Gastrocnemius medialis (tissue), 4 donors: ENCODE data around the gene RRAD. TPM values are rescaled to one million over a fixed set of nuclear protein-coding genes. Genes with fewer than 3 reads are reported as not detected.

ENCODE experiments used
- ATAC-seq, 2 donors: fragments of 150-250 bp; one replicate each; pipeline ENCODE4 v1.9.1; 2016
- DNase-seq, 2 donors: peaks; one replicate each; pipeline ENCODE4 v3.0.0-alpha.2; 2019
- H3K27ac ChIP-seq, 4 donors: fragments of 200-600 bp; sonication (generic); 1 replicate in 1 of 4; 2 replicates in 3 of 4; pipeline ENCODE4 v1.5.1; 2016 to 2018; ENCODE audit warnings: mild to moderate bottlenecking in 2 of 4, moderate library complexity in 1 of 4
- H3K27me3 ChIP-seq, 3 donors: fragments of 200-600 bp; sonication (generic) in 2 of 3; 1 replicate in 1 of 3; 2 replicates in 2 of 3; pipeline versions ENCODE4 v1.5.1 to v1.6.0; 2016 to 2019; ENCODE audit warnings: mild to moderate bottlenecking in 1 of 3, moderate library complexity in 1 of 3
- H3K36me3 ChIP-seq, 2 donors: fragments of 200-600 bp; sonication (generic) in 1 of 2; one replicate each; pipeline ENCODE4 v1.5.1; 2017 to 2018
- H3K4me1 ChIP-seq, 2 donors: fragments of 200-600 bp; sonication (generic) in 1 of 2; one replicate each; pipeline ENCODE4 v1.5.1; 2016 to 2017; ENCODE audit warnings: mild to moderate bottlenecking in 2 of 2
- H3K4me3 ChIP-seq, 4 donors: fragments of 200-600 bp; sonication (generic) in 3 of 4; 1 replicate in 1 of 4; 2 replicates in 3 of 4; pipeline ENCODE4 v1.5.1; 2016 to 2019; ENCODE audit warnings: mild to moderate bottlenecking in 2 of 4
- H3K9me3 ChIP-seq, 3 donors: fragments of 200-600 bp; sonication (generic) in 2 of 3; 1 replicate in 1 of 3; 2 replicates in 2 of 3; pipeline ENCODE4 v1.5.1; 2016 to 2019
- POLR2A ChIP-seq, 2 donors: fragments of 450-650 bp; IDR thresholded peaks; one replicate each; pipeline ENCODE4 v1.6.1; 2017; ENCODE audit warnings: antibody characterized with exemption in 2 of 2, mild to moderate bottlenecking in 2 of 2, moderate library complexity in 2 of 2
- in situ Hi-C, 4 donors: fragments of 200-750 bp; cut with MboI; loops; one replicate each; pipeline versions ENCODE4 v1.15.0 to v1.8.0; 2017; ENCODE audit warnings: low sequenced_read_pairs in 4 of 4
- intact Hi-C: fragments of 100-400 bp; cut with DNase I; formaldehyde crosslinking; loops from one replicate; pipeline ENCODE4 v1.15.1; 2023; ENCODE audit warnings: low total_unique reads
- total RNA-seq, 4 donors: library from RNA; depleted of rRNA; stranded (reverse); fragments of >200 nt; gene quantifications; one replicate each; pipeline versions ENCODE4 v1.1.0 to v1.2.3, GENCODE V29; 2016
- TF ChIP-seq, protein P1 (sequence below), 5 experiments: fragments of 450-650 bp in 3 of 5; fragments of 200-600 bp in 2 of 5; sonication (generic) in 2 of 5; IDR thresholded peaks in 4 of 5; conservative IDR thresholded peaks in 1 of 5; 1 replicate in 4 of 5; 2 replicates in 1 of 5; pipeline ENCODE4 v1.5.1; 2016 to 2019; ENCODE audit warnings: antibody characterized with exemption in 5 of 5, mild to moderate bottlenecking in 3 of 5, moderate library complexity in 3 of 5

RRAD gene
- total RNA-seq, 4 donors from 2014 or later: 286 to 1,191 (median 655) TPM

DNA sequence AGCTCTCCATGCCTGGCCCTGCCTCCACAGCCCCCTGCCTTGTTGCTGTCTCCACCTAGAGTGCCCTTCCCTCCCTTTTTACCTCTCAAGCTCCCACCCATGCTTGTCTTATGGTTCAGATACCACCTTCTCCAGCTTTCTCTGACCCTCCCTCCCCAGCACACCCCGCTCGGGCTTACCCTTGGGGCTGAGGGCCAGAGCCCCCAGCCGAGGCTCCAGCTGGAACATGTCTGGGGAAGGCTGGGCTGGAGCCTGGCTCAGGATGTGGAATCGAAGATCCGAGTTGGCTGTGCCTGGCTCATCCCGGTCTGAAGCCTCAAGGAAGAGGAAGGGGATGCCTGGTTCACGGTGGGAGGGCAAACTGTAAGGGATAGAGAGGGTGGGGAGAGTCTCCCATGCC is 10.3 kb downstream of the RRAD start:
- Histone ChIP-seq H3K27ac (no peak overlapping the region), H3K27me3 (no peaks in the 10 kb centered on the region), H3K4me3 (no peak overlapping the region), H3K9me3 (no peaks in the 10 kb centered on the region), H3K36me3 (no peaks in the 10 kb centered on the region), H3K4me1 (peaks cover 11 to 13% of the 10 kb centered on the region in 2 donors)
- DNase-seq (no peak), ATAC-seq (no peak)
- in situ Hi-C loops: no loop called here
- TF ChIP-seq POLR2A (IDR thresholded peaks at IDR 0.05): no peak
- intact Hi-C loops: no loop called here

DNA sequence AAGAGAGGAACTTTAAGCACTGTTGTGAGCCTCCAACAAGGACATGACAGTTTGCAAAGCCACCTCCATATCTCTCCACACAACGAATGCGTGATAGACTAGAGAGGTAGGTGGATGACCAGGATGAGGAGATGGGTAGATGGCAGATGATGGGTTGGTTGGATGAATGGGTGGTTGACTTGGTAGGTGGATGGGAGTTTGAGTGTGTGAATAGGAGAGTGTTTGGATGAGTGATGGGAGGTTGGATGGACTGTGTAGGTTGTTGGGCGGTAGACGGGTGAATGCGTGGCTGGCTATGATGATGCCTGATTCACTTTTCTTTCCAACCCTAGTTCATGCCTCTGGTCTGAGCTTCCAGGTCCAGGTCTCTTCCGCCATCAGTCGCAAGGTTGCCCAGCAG is 10.8 kb downstream of the RRAD start:
- TF ChIP-seq, protein P1, sequence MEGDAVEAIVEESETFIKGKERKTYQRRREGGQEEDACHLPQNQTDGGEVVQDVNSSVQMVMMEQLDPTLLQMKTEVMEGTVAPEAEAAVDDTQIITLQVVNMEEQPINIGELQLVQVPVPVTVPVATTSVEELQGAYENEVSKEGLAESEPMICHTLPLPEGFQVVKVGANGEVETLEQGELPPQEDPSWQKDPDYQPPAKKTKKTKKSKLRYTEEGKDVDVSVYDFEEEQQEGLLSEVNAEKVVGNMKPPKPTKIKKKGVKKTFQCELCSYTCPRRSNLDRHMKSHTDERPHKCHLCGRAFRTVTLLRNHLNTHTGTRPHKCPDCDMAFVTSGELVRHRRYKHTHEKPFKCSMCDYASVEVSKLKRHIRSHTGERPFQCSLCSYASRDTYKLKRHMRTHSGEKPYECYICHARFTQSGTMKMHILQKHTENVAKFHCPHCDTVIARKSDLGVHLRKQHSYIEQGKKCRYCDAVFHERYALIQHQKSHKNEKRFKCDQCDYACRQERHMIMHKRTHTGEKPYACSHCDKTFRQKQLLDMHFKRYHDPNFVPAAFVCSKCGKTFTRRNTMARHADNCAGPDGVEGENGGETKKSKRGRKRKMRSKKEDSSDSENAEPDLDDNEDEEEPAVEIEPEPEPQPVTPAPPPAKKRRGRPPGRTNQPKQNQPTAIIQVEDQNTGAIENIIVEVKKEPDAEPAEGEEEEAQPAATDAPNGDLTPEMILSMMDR (IDR thresholded peaks at IDR 0.05 in 4 of 5, conservative IDR thresholded peaks at IDR 0.05 in 1 of 5): no peak
- TF ChIP-seq POLR2A (IDR thresholded peaks at IDR 0.05): no peak
- no peaks in the 10 kb centered on the region for H3K27me3 ChIP-seq

DNA sequence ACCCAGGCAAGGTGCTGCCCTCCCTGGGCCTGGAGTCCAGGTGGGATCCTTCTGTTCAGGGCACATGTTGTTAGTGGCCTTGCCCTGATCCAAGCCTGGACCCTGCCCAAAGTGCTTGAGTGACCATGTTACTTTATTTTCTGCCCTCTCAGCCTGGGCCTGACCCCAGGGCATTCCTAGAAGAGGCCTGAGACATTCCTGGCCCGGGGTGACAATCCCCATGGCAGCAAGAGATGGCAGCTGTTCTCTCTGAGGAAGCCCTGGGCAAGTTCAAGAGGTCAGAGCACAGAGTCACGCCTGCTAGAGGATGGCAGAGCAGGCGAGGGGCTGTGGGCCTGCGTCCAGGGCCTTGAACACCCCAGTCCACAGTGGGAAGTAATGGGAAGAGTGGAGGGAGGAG is 11.6 kb downstream of the RRAD start:
- Histone ChIP-seq H3K36me3 (no peaks in the 10 kb centered on the region), H3K27ac (no peak overlapping the region), H3K27me3 (no peaks in the 10 kb centered on the region), H3K4me1 (no peaks in the 10 kb centered on the region), H3K4me3 (no peak overlapping the region), H3K9me3 (no peaks in the 10 kb centered on the region)
- ATAC-seq (peak; percentile 5 to 28), DNase-seq (no peak)
- in situ Hi-C loops: no loop called here
- no peak for TF ChIP-seq POLR2A (IDR thresholded peaks at IDR 0.05)
- TF ChIP-seq, protein P1 (IDR thresholded peaks at IDR 0.05 in 4 of 5, conservative IDR thresholded peaks at IDR 0.05 in 1 of 5): no peak
- intact Hi-C loops: no loop called here

More for the DNA sequence above, 10.8 kb downstream of the RRAD start:
- H3K27ac ChIP-seq: no peak overlapping the region
- DNase-seq: no peak
- H3K36me3 ChIP-seq: no peaks in the 10 kb centered on the region
- no peak for ATAC-seq
- intact Hi-C loops: no loop called here
- H3K4me3 ChIP-seq: no peak overlapping the region
- in situ Hi-C loops: no loop called here
- H3K9me3 ChIP-seq: no peaks in the 10 kb centered on the region
- peaks cover 7 to 8% of the 10 kb centered on the region in 2 donors for H3K4me1 ChIP-seq

DNA sequence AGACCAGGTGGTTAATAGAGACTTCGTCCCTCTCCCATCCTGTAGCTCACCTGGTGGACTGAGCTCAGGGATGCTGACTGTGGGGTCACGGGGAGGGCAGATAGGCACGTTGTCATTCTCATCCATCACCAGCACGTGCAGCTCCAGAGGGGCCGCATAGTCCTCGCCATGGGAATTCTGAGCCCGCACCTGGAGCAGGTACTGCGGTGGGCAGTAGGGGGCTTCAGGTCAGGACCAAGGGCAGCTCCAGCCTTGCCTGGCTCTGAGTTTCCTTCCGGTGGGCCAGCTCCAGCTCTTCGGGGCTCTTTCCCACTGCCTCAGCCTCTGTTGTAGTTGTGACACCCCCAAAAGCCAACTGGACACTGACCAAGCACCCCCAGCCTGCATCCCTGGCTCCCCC is 12.3 kb downstream of the RRAD start:
- ATAC-seq (no peak), DNase-seq (no peak)
- intact Hi-C loops (no loop called here), in situ Hi-C loops (no loop called here)
- H3K27me3 ChIP-seq: no peaks in the 10 kb centered on the region
- no peak overlapping the region for H3K27ac ChIP-seq
- TF ChIP-seq, protein P1 (IDR thresholded peaks at IDR 0.05 in 4 of 5, conservative IDR thresholded peaks at IDR 0.05 in 1 of 5): no peak
- TF ChIP-seq POLR2A (IDR thresholded peaks at IDR 0.05): no peak
- no peaks in the 10 kb centered on the region for H3K9me3 ChIP-seq
- no peaks in the 10 kb centered on the region for H3K36me3 ChIP-seq
- H3K4me3 ChIP-seq: no peak overlapping the region
- no peaks in the 10 kb centered on the region for H3K4me1 ChIP-seq

DNA sequence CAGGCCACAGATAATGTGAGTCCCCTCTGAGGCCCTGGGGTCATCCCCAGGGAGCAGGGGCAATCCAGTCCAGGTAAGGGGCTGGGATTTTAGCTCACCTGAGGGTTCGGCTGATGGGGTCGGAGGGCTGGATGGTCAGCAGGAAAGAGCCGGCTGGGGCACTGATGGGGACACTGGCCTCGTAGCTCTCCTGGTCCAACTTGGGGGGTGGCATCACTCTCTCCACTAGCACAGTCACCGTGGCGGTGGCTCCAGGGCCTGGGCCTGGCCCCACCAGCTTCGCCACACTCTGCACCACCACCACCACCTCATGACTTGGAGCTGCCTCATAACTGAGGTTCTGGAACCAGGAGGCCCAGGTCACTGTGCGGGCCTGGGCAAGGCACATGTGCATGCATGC is 13.5 kb downstream of the RRAD start:
- Histone ChIP-seq H3K4me1 (no peaks in the 10 kb centered on the region), H3K27me3 (no peaks in the 10 kb centered on the region), H3K36me3 (no peaks in the 10 kb centered on the region), H3K27ac (no peak overlapping the region), H3K9me3 (no peaks in the 10 kb centered on the region), H3K4me3 (no peak overlapping the region)
- intact Hi-C loops: no loop called here
- TF ChIP-seq, protein P1 (IDR thresholded peaks at IDR 0.05 in 4 of 5, conservative IDR thresholded peaks at IDR 0.05 in 1 of 5): no peak
- no peak for TF ChIP-seq POLR2A (IDR thresholded peaks at IDR 0.05)
- ATAC-seq (no peak), DNase-seq (no peak)
- in situ Hi-C loops: no loop called here
